Activated naive CD4-positive, alpha-beta T cell treated with anti-CD3 and anti-CD28 coated beads for 36 hours (primary cell): Measurements from ENCODE around the gene ELF4. TPM values are rescaled to one million over a fixed set of nuclear protein-coding genes. Genes with fewer than 3 reads are reported as not detected.

Source experiments
- CTCF ChIA-PET: fragments of 350-600 bp; sonication (Branson Sonifier 250); formaldehyde crosslinking; loops from one replicate; lab custom pipeline; 2021; ENCODE audit warnings: antibody characterized with exemption; lab: Charles Lee
- DNase-seq: peaks from one replicate; pipeline ENCODE4 v3.0.0-alpha.2; 2020
- H3K27ac Mint-ChIP-seq: one replicate; pipeline ENCODE4 v1.8.0; 2021; ENCODE audit warnings: mild to moderate bottlenecking, mixed read lengths
- H3K27me3 Mint-ChIP-seq: one replicate; pipeline ENCODE4 v1.8.0; 2021; ENCODE audit warnings: low read depth, mixed read lengths
- H3K36me3 Mint-ChIP-seq: one replicate; pipeline ENCODE4 v1.8.0; 2021; ENCODE audit warnings: low read depth, mixed read lengths
- H3K4me1 Mint-ChIP-seq: one replicate; pipeline ENCODE4 v1.8.0; 2021; ENCODE audit warnings: low read depth, mixed read lengths
- H3K4me3 Mint-ChIP-seq: one replicate; pipeline ENCODE4 v1.8.0; 2021; ENCODE audit warnings: mild to moderate bottlenecking, moderate library complexity, mixed read lengths
- H3K9me3 Mint-ChIP-seq: one replicate; pipeline ENCODE4 v1.8.0; 2021; ENCODE audit warnings: mixed read lengths
- intact Hi-C: fragments of 100-400 bp; cut with micrococcal nuclease; formaldehyde crosslinking; loops from one replicate; pipeline ENCODE4 v1.15.1; 2023
- total RNA-seq, 2 experiments: library from RNA; stranded (reverse); gene quantifications; one replicate each; pipeline ENCODE4 v1.2.3, GENCODE V29; 2021

ELF4 gene
- total RNA-seq, 2 experiments from 2014 or later, result 15.8 to 16.5 TPM

- no peak overlapping the region for H3K27ac Mint-ChIP-seq
- no peak overlapping the region for H3K4me3 Mint-ChIP-seq
- DNase-seq, result no peak
- no peaks in the 10 kb centered on the region for H3K36me3 Mint-ChIP-seq
- H3K4me1 Mint-ChIP-seq, result no peaks in the 10 kb centered on the region
- no peaks in the 10 kb centered on the region for H3K27me3 Mint-ChIP-seq
- CTCF ChIA-PET, result no interaction called here
- no peaks in the 10 kb centered on the region for H3K9me3 Mint-ChIP-seq
- intact Hi-C loops, result no loop called here
These were observed 54.4 kb downstream of the ELF4 start for GRCh38 chrX:130055899-130056298.

GRCh38 chrX:130055103-130055502, 55.2 kb downstream of the ELF4 start:
- H3K27ac Mint-ChIP-seq, result no peak overlapping the region

GRCh38 chrX:130053236-130053635, 57.1 kb downstream of the ELF4 start:
- Mint-ChIP-seq H3K36me3 (no peaks in the 10 kb centered on the region), H3K27ac (no peak overlapping the region), H3K9me3 (no peaks in the 10 kb centered on the region), H3K27me3 (no peaks in the 10 kb centered on the region), H3K4me3 (no peak overlapping the region), H3K4me1 (no peaks in the 10 kb centered on the region)
- CTCF ChIA-PET, result no interaction called here
- no peak for DNase-seq
- intact Hi-C loops, result no loop called here

More at GRCh38 chrX:130055103-130055502, 55.2 kb downstream of the ELF4 start:
- CTCF ChIA-PET, result no interaction called here
- no peaks in the 10 kb centered on the region for H3K27me3 Mint-ChIP-seq
- no peak overlapping the region for H3K4me3 Mint-ChIP-seq
- H3K9me3 Mint-ChIP-seq, result no peaks in the 10 kb centered on the region
- H3K4me1 Mint-ChIP-seq, result no peaks in the 10 kb centered on the region
- intact Hi-C loops, result no loop called here
- no peak for DNase-seq
- H3K36me3 Mint-ChIP-seq, result no peaks in the 10 kb centered on the region

GRCh38 chrX:130051176-130051845, 59.0 kb downstream of the ELF4 start:
- no peak for DNase-seq
- CTCF ChIA-PET, result no interaction called here
- no peaks in the 10 kb centered on the region for H3K36me3 Mint-ChIP-seq
- H3K4me3 Mint-ChIP-seq, result no peak overlapping the region
- H3K27me3 Mint-ChIP-seq, result no peaks in the 10 kb centered on the region
- no peaks in the 10 kb centered on the region for H3K9me3 Mint-ChIP-seq
- H3K27ac Mint-ChIP-seq, result no peak overlapping the region
- H3K4me1 Mint-ChIP-seq, result no peaks in the 10 kb centered on the region
- intact Hi-C loops, result no loop called here

- CTCF ChIA-PET, result no interaction called here
These were observed 60.5 kb downstream of the ELF4 start for GRCh38 chrX:130049821-130050220.

GRCh38 chrX:130048686-130049222, 61.5 kb downstream of the ELF4 start:
- no peaks in the 10 kb centered on the region for H3K36me3 Mint-ChIP-seq
- no peaks in the 10 kb centered on the region for H3K9me3 Mint-ChIP-seq
- CTCF ChIA-PET, result no interaction called here
- H3K4me3 Mint-ChIP-seq, result no peak overlapping the region
- H3K27me3 Mint-ChIP-seq, result no peaks in the 10 kb centered on the region
- intact Hi-C loops, result no loop called here
- no peak overlapping the region for H3K27ac Mint-ChIP-seq
- no peaks in the 10 kb centered on the region for H3K4me1 Mint-ChIP-seq
- DNase-seq, result no peak

More at GRCh38 chrX:130049821-130050220, 60.5 kb downstream of the ELF4 start:
- no peaks in the 10 kb centered on the region for H3K27me3 Mint-ChIP-seq
- intact Hi-C loops, result no loop called here
- no peak for DNase-seq
- H3K27ac Mint-ChIP-seq, result no peak overlapping the region
- no peaks in the 10 kb centered on the region for H3K36me3 Mint-ChIP-seq
- H3K9me3 Mint-ChIP-seq, result no peaks in the 10 kb centered on the region
- H3K4me3 Mint-ChIP-seq, result no peak overlapping the region
- no peaks in the 10 kb centered on the region for H3K4me1 Mint-ChIP-seq

- Mint-ChIP-seq H3K27ac (no peak overlapping the region), H3K36me3 (peaks cover 2% of the 10 kb centered on the region)
- intact Hi-C loops, result no loop called here
These were observed 62.9 kb downstream of the ELF4 start for GRCh38 chrX:130047416-130047815.

GRCh38 chrX:130039847-130040246, 70.5 kb downstream of the ELF4 start:
- CTCF ChIA-PET, result no interaction called here
- Mint-ChIP-seq H3K9me3 (no peaks in the 10 kb centered on the region), H3K4me1 (no peaks in the 10 kb centered on the region), H3K36me3 (peaks cover 3% of the 10 kb centered on the region), H3K27ac (no peak overlapping the region), H3K27me3 (no peaks in the 10 kb centered on the region), H3K4me3 (no peak overlapping the region)
- no peak for DNase-seq
- intact Hi-C loops, result no loop called here

More at GRCh38 chrX:130047416-130047815, 62.9 kb downstream of the ELF4 start:
- Mint-ChIP-seq H3K9me3 (no peaks in the 10 kb centered on the region), H3K27me3 (no peaks in the 10 kb centered on the region), H3K4me3 (no peak overlapping the region), H3K4me1 (no peaks in the 10 kb centered on the region)
- CTCF ChIA-PET, result interaction anchor here (1.0 kb wide), 1 partner anchor 321 kb away, joined by 4 read pairs; no protein-coding TSS in a partner anchor
- DNase-seq, result no peak

- DNase-seq, result no peak
- Mint-ChIP-seq H3K4me3 (no peak overlapping the region), H3K36me3 (peaks cover 3% of the 10 kb centered on the region), H3K9me3 (no peaks in the 10 kb centered on the region), H3K4me1 (no peaks in the 10 kb centered on the region), H3K27ac (no peak overlapping the region), H3K27me3 (no peaks in the 10 kb centered on the region)
- CTCF ChIA-PET, result interaction anchor here (0.9 kb wide), 1 partner anchor 27 kb away, joined by 3 read pairs; no protein-coding TSS in a partner anchor
- intact Hi-C loops, result no loop called here
These were observed 76.1 kb downstream of the ELF4 start for GRCh38 chrX:130034178-130034577.

GRCh38 chrX:130032552-130032951, 77.7 kb downstream of the ELF4 start:
- Mint-ChIP-seq H3K9me3 (no peaks in the 10 kb centered on the region), H3K27me3 (no peaks in the 10 kb centered on the region), H3K4me3 (no peak overlapping the region), H3K36me3 (peaks cover 3% of the 10 kb centered on the region), H3K4me1 (no peaks in the 10 kb centered on the region), H3K27ac (no peak overlapping the region)
- intact Hi-C loops, result no loop called here
- CTCF ChIA-PET, result interaction anchor here (1.3 kb wide), 1 partner anchor 107 kb away, joined by 4 read pairs; no protein-coding TSS in a partner anchor
- no peak for DNase-seq

GRCh38 chrX:130030826-130031225, 79.5 kb downstream of the ELF4 start:
- Mint-ChIP-seq H3K27ac (no peak overlapping the region), H3K36me3 (peaks cover 7% of the 10 kb centered on the region), H3K9me3 (no peaks in the 10 kb centered on the region), H3K4me3 (no peak overlapping the region), H3K27me3 (no peaks in the 10 kb centered on the region), H3K4me1 (no peaks in the 10 kb centered on the region)
- intact Hi-C loops, result no loop called here
- CTCF ChIA-PET, result interaction anchor here (0.6 to 1.0 kb wide), 2 partner anchors 30 to 370 kb away, joined by 3 to 4 read pairs; no protein-coding TSS in a partner anchor
- no peak for DNase-seq

GRCh38 chrX:130028196-130028595, 82.1 kb downstream of the ELF4 start:
- Mint-ChIP-seq H3K9me3 (no peaks in the 10 kb centered on the region), H3K27ac (no peak overlapping the region), H3K36me3 (peaks cover 9% of the 10 kb centered on the region), H3K27me3 (no peaks in the 10 kb centered on the region), H3K4me3 (no peak overlapping the region), H3K4me1 (peaks cover 12% of the 10 kb centered on the region)
- intact Hi-C loops, result loop anchor here (1.0 to 2.0 kb wide), 2 partner anchors 103 to 421 kb away; no protein-coding TSS in a partner anchor
- peak; percentile 57 for DNase-seq
- CTCF ChIA-PET, result interaction anchor here (0.7 to 6.7 kb wide), 16 partner anchors 9 to 419 kb away, joined by 3 to 56 read pairs (median 3); no protein-coding TSS in a partner anchor
